ENCODE data around the gene POLA2. TPM values are rescaled to one million over a fixed set of nuclear protein-coding genes. Genes with fewer than 3 reads are reported as not detected.

Gene POLA2
- total and polyA plus RNA-seq, 2 donors (not counting 1 experiment from before 2014, with no cell fraction given): 2.8 to 9.8 TPM

GRCh38 chr11:65338676-65339075 is 76.9 kb downstream of the POLA2 start:
- no peak overlapping the region for H3K4me2 ChIP-seq (ENCODE audit: extremely low read depth, insufficient read depth, low read length)
- no peak overlapping the region for H2AFZ ChIP-seq (ENCODE audit: low read length)
- no peaks in the 10 kb centered on the region for H3K27me3 ChIP-seq (ENCODE audit: control insufficient read depth, insufficient read depth, low read length)
- peaks cover 1% of the 10 kb centered on the region for H4K20me1 ChIP-seq (ENCODE audit: control insufficient read depth, extremely low read depth, insufficient read depth, low read length)
- no peak overlapping the region for H3K9ac ChIP-seq (ENCODE audit: insufficient read depth, low read length)
- H3K79me2 ChIP-seq (ENCODE audit: control insufficient read depth, insufficient read depth, low read length): peaks cover 63% of the 10 kb centered on the region
- peaks cover 12% of the 10 kb centered on the region for H3K36me3 ChIP-seq (ENCODE audit: control insufficient read depth, insufficient read depth, low read length)
- TF ChIP-seq EZH2 (IDR thresholded peaks at IDR 0.05; ENCODE audit: low read length, missing control alignments) (no peak), CTCF (conservative IDR thresholded peaks at IDR 0.05 in 1 of 2, IDR thresholded peaks at IDR 0.05 in 1 of 2; ENCODE audit: low read depth in 1 of 2, low read length in 2 of 2) (no peak)
- H3K4me3 ChIP-seq (replicated peaks in 1 of 4; ENCODE audit: control extremely low read depth in 1 of 4, insufficient read depth in 1 of 4, low read depth in 3 of 4, low read length in 4 of 4): no peak overlapping the region
- no peak for DNase-seq (ENCODE audit: low read depth in 2 of 2)
- H3K27ac ChIP-seq (ENCODE audit: insufficient read depth, low read length): no peak overlapping the region
- no peaks in the 10 kb centered on the region for H3K4me1 ChIP-seq (ENCODE audit: control insufficient read depth, extremely low read depth, insufficient read depth, low read length)
- H3K9me3 ChIP-seq (ENCODE audit: control insufficient read depth, insufficient read depth, low read depth, low read length): no peaks in the 10 kb centered on the region

GRCh38 chr11:65340226-65340625 is 78.5 kb downstream of the POLA2 start:
- H3K27me3 ChIP-seq (ENCODE audit: control insufficient read depth, insufficient read depth, low read length): no peaks in the 10 kb centered on the region
- H3K36me3 ChIP-seq (ENCODE audit: control insufficient read depth, insufficient read depth, low read length): peaks cover 19% of the 10 kb centered on the region
- no peak overlapping the region for H3K4me2 ChIP-seq (ENCODE audit: extremely low read depth, insufficient read depth, low read length)
- no peak overlapping the region for H3K4me3 ChIP-seq (replicated peaks in 1 of 4; ENCODE audit: control extremely low read depth in 1 of 4, insufficient read depth in 1 of 4, low read depth in 3 of 4, low read length in 4 of 4)
- no peaks in the 10 kb centered on the region for H3K4me1 ChIP-seq (ENCODE audit: control insufficient read depth, extremely low read depth, insufficient read depth, low read length)
- no peaks in the 10 kb centered on the region for H3K9me3 ChIP-seq (ENCODE audit: control insufficient read depth, insufficient read depth, low read depth, low read length)
- H3K79me2 ChIP-seq (ENCODE audit: control insufficient read depth, insufficient read depth, low read length): peaks cover 48% of the 10 kb centered on the region
- H2AFZ ChIP-seq (ENCODE audit: low read length): no peak overlapping the region
- H3K9ac ChIP-seq (ENCODE audit: insufficient read depth, low read length): no peak overlapping the region
- peaks cover 1% of the 10 kb centered on the region for H4K20me1 ChIP-seq (ENCODE audit: control insufficient read depth, extremely low read depth, insufficient read depth, low read length)
- DNase-seq (ENCODE audit: low read depth in 2 of 2): no peak
- TF ChIP-seq CTCF (conservative IDR thresholded peaks at IDR 0.05 in 1 of 2, IDR thresholded peaks at IDR 0.05 in 1 of 2; ENCODE audit: low read depth in 1 of 2, low read length in 2 of 2): no peak
- H3K27ac ChIP-seq (ENCODE audit: insufficient read depth, low read length): no peak overlapping the region

- Histone ChIP-seq H4K20me1 (ENCODE audit: control insufficient read depth, extremely low read depth, insufficient read depth, low read length) (peaks cover 1% of the 10 kb centered on the region), H3K27ac (ENCODE audit: insufficient read depth, low read length) (no peak overlapping the region), H3K4me1 (ENCODE audit: control insufficient read depth, extremely low read depth, insufficient read depth, low read length) (no peaks in the 10 kb centered on the region), H3K27me3 (ENCODE audit: control insufficient read depth, insufficient read depth, low read length) (no peaks in the 10 kb centered on the region), H3K9me3 (ENCODE audit: control insufficient read depth, insufficient read depth, low read depth, low read length) (no peaks in the 10 kb centered on the region), H3K9ac (ENCODE audit: insufficient read depth, low read length) (no peak overlapping the region), H3K4me3 (replicated peaks in 1 of 4; ENCODE audit: control extremely low read depth in 1 of 4, insufficient read depth in 1 of 4, low read depth in 3 of 4, low read length in 4 of 4) (no peak overlapping the region), H3K36me3 (ENCODE audit: control insufficient read depth, insufficient read depth, low read length) (peaks cover 27% of the 10 kb centered on the region), H3K4me2 (ENCODE audit: extremely low read depth, insufficient read depth, low read length) (no peak overlapping the region), H2AFZ (ENCODE audit: low read length) (no peak overlapping the region), H3K79me2 (ENCODE audit: control insufficient read depth, insufficient read depth, low read length) (peaks cover 34% of the 10 kb centered on the region)
- no peak for DNase-seq (ENCODE audit: low read depth in 2 of 2)
- TF ChIP-seq CTCF (conservative IDR thresholded peaks at IDR 0.05 in 1 of 2, IDR thresholded peaks at IDR 0.05 in 1 of 2; ENCODE audit: low read depth in 1 of 2, low read length in 2 of 2) (no peak), EZH2 (IDR thresholded peaks at IDR 0.05; ENCODE audit: low read length, missing control alignments) (no peak)
Measured at GRCh38 chr11:65341856-65342255, 80.1 kb downstream of the POLA2 start.

Other genes with a start within 250 kb of the POLA2 start
- 99.9 and 138 TPM in 2 replicates for gene ARL2, start 247.8 kb upstream of the POLA2 start, total RNA-seq
- 99.2 and 173 TPM in 2 replicates for gene ARL2, start 247.8 kb upstream of the POLA2 start, polyA plus RNA-seq
- gene SNX15, start 234.5 kb upstream of the POLA2 start, total RNA-seq: 11.3 and 14.4 TPM in 2 replicates
- gene SNX15, start 234.5 kb upstream of the POLA2 start, polyA plus RNA-seq: 10.2 and 15.2 TPM in 2 replicates
- 8.6 and 10.0 TPM in 2 replicates for gene SAC3D1, start 220.8 kb upstream of the POLA2 start, total RNA-seq
- gene SAC3D1, start 220.8 kb upstream of the POLA2 start, polyA plus RNA-seq: 3.1 and 7.1 TPM in 2 replicates
- 26.2 and 35.5 TPM in 2 replicates for gene NAALADL1, start 203.4 kb upstream of the POLA2 start, total RNA-seq
- gene NAALADL1, start 203.4 kb upstream of the POLA2 start, polyA plus RNA-seq: 14.8 and 14.9 TPM in 2 replicates
- gene CDCA5, start 177.9 kb upstream of the POLA2 start, total RNA-seq: 0.26 and 3.0 TPM in 2 replicates
- 4.6 and 18.1 TPM in 2 replicates for gene CDCA5, start 177.9 kb upstream of the POLA2 start, polyA plus RNA-seq
- gene ZFPL1, start 177.7 kb upstream of the POLA2 start, total RNA-seq: 31.1 and 36.0 TPM in 2 replicates
- gene ZFPL1, start 177.7 kb upstream of the POLA2 start, polyA plus RNA-seq: 30.8 and 37.6 TPM in 2 replicates
- 144 and 171 TPM in 2 replicates for gene VPS51, start 165.7 kb upstream of the POLA2 start, total RNA-seq
- 22.0 and 27.0 TPM in 2 replicates for gene VPS51, start 165.7 kb upstream of the POLA2 start, polyA plus RNA-seq
- gene TM7SF2, start 150.1 kb upstream of the POLA2 start, total RNA-seq: 30.0 and 89.5 TPM in 2 replicates
- gene TM7SF2, start 150.1 kb upstream of the POLA2 start, polyA plus RNA-seq: 11.7 and 16.9 TPM in 2 replicates
- 12.8 and 13.2 TPM in 2 replicates for gene ZNHIT2, start 144.3 kb upstream of the POLA2 start, total RNA-seq
- 1.4 and 1.7 TPM in 2 replicates for gene ZNHIT2, start 144.3 kb upstream of the POLA2 start, polyA plus RNA-seq
- gene FAU, start 139.8 kb upstream of the POLA2 start, total RNA-seq: 336 and 338 TPM in 2 replicates
- 256 and 290 TPM in 2 replicates for gene FAU, start 139.8 kb upstream of the POLA2 start, polyA plus RNA-seq
- gene MRPL49, start 139.6 kb upstream of the POLA2 start, total RNA-seq: 46.2 and 70.8 TPM in 2 replicates
- gene MRPL49, start 139.6 kb upstream of the POLA2 start, polyA plus RNA-seq: 55.5 and 60.8 TPM in 2 replicates
- 13.6 and 15.5 TPM in 2 replicates for gene SYVN1, start 127.4 kb upstream of the POLA2 start, total RNA-seq
- gene SYVN1, start 127.4 kb upstream of the POLA2 start, polyA plus RNA-seq: 25.2 and 30.4 TPM in 2 replicates
- gene SPDYC, start 91.7 kb upstream of the POLA2 start, total RNA-seq: not detected in 2 replicates
- not detected in 2 replicates for gene SPDYC, start 91.7 kb upstream of the POLA2 start, polyA plus RNA-seq
- gene CAPN1, start 80.0 kb upstream of the POLA2 start, total RNA-seq: 58.0 and 94.5 TPM in 2 replicates
- 70.3 and 111 TPM in 2 replicates for gene CAPN1, start 80.0 kb upstream of the POLA2 start, polyA plus RNA-seq
- gene CDC42EP2, start 52.9 kb downstream of the POLA2 start, total RNA-seq: 12.3 and 25.6 TPM in 2 replicates
- 31.7 and 48.4 TPM in 2 replicates for gene CDC42EP2, start 52.9 kb downstream of the POLA2 start, polyA plus RNA-seq
- gene DPF2, start 71.9 kb downstream of the POLA2 start, total RNA-seq: 37.5 and 42.9 TPM in 2 replicates
- 55.1 and 76.4 TPM in 2 replicates for gene DPF2, start 71.9 kb downstream of the POLA2 start, polyA plus RNA-seq
- under 0.01 and 0.17 TPM in 2 replicates for gene TIGD3, start 92.8 kb downstream of the POLA2 start, total RNA-seq
- gene TIGD3, start 92.8 kb downstream of the POLA2 start, polyA plus RNA-seq: 0.03 TPM in 1 of 2 replicates, not detected in the other
- gene SLC25A45, start 120.7 kb downstream of the POLA2 start, total RNA-seq: 1.0 and 1.5 TPM in 2 replicates
- gene SLC25A45, start 120.7 kb downstream of the POLA2 start, polyA plus RNA-seq: 0.50 and 0.52 TPM in 2 replicates
- 14.9 and 17.5 TPM in 2 replicates for gene FRMD8, start 124.7 kb downstream of the POLA2 start, total RNA-seq
- 13.7 and 15.3 TPM in 2 replicates for gene FRMD8, start 124.7 kb downstream of the POLA2 start, polyA plus RNA-seq
- 177 and 299 TPM in 2 replicates for gene NEAT1, start 160.8 kb downstream of the POLA2 start, total RNA-seq
- 40.6 and 40.9 TPM in 2 replicates for gene NEAT1, start 160.8 kb downstream of the POLA2 start, polyA plus RNA-seq
- 14,068 and 21,991 TPM in 2 replicates for gene MALAT1, start 237.1 kb downstream of the POLA2 start, total RNA-seq
- 482 and 583 TPM in 2 replicates for gene MALAT1, start 237.1 kb downstream of the POLA2 start, polyA plus RNA-seq